ENCODE measurements around the gene DAZAP1. TPM values are rescaled to one million over a fixed set of nuclear protein-coding genes. Genes with fewer than 3 reads are reported as not detected.

The DAZAP1 gene
- total and polyA plus RNA-seq, 4 donors: 5.4 to 45.0 (median 29.7) TPM

DNA sequence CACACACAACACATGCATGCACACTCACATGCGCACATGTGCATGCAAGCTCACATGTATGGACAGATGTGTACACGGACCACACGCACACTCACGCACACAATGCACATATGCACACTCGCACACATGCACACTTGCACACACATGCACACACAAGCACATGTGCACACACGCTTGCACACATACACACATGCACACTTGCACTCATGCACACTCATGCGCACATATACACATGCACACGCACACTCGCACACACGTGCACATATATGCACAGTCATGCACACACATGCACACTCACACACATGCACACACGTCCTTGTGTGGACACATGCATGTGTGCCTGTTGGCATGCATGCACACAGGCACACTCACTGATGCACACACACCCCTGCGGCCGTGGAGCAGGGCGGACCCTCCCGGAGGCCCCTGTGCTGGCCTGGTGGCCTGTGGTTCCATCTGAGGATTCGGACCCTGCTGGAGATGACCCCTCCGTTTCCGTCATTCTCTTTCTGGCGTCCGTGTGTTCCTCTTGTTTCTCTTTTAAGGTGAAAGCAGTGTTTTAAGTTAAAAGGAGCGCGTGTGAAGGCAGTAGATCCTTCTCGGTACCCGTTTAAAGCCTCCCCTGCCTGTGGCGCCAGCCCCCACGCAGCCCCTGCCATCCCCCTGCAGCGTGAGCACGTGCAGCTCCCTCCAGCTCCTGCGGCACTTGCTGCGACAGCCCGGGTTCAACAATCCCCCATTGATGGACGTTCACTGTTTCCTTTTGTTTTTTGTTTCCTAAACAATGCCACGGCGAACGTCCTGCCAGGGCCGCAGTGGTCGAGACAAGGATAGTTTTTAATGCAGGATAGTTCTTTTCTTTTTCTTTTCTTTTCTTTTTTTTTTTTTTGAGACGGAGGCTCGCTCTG lies 18.1 kb upstream of the DAZAP1 start:
- peaks cover 3 to 18% (median 11%) of the 10 kb centered on the region in 4 donors for H3K4me1 ChIP-seq (ENCODE audit: control insufficient read depth in 4 of 4, insufficient read depth in 4 of 4, low read length in 3 of 4)
- no peaks in the 10 kb centered on the region for H3K9me3 ChIP-seq (ENCODE audit: control insufficient read depth in 4 of 4, low read length in 3 of 4)
- H3K27me3 ChIP-seq (ENCODE audit: control insufficient read depth in 4 of 4, insufficient read depth in 4 of 4, low read length in 3 of 4): no peaks in the 10 kb centered on the region
- 94% methylated on average over 39 of the region's 39 CpGs for WGBS
- H3K4me3 ChIP-seq (ENCODE audit: low read depth in 1 of 3, low read length in 3 of 3): no peak overlapping the region
- no peak overlapping the region for H3K9ac ChIP-seq (ENCODE audit: low read depth in 1 of 2, low read length in 2 of 2)
- no peak overlapping the region for H3K27ac ChIP-seq (ENCODE audit: low read depth in 1 of 2, low read length in 2 of 2)
- H3K36me3 ChIP-seq (ENCODE audit: control insufficient read depth in 4 of 4, insufficient read depth in 3 of 4, low read depth in 1 of 4, low read length in 3 of 4): peaks cover 7 to 37% (median 28%) of the 10 kb centered on the region in 4 donors
- TF ChIP-seq EGR1 (IDR thresholded peaks at IDR 0.05; ENCODE audit: low read depth in 2 of 2) (no peak), FOXA2 (IDR thresholded peaks at IDR 0.05) (no peak), GABPA (IDR thresholded peaks at IDR 0.05 in 1 of 2, conservative IDR thresholded peaks at IDR 0.05 in 1 of 2) (no peak), FOXA1 (IDR thresholded peaks at IDR 0.05) (no peak), HNF4A (conservative IDR thresholded peaks at IDR 0.05) (no peak), NR2F2 (IDR thresholded peaks at IDR 0.05) (no peak)
- TF ChIP-seq, protein P1, sequence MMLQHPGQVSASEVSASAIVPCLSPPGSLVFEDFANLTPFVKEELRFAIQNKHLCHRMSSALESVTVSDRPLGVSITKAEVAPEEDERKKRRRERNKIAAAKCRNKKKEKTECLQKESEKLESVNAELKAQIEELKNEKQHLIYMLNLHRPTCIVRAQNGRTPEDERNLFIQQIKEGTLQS (IDR thresholded peaks at IDR 0.05): no peak
- TF ChIP-seq, protein P2, sequence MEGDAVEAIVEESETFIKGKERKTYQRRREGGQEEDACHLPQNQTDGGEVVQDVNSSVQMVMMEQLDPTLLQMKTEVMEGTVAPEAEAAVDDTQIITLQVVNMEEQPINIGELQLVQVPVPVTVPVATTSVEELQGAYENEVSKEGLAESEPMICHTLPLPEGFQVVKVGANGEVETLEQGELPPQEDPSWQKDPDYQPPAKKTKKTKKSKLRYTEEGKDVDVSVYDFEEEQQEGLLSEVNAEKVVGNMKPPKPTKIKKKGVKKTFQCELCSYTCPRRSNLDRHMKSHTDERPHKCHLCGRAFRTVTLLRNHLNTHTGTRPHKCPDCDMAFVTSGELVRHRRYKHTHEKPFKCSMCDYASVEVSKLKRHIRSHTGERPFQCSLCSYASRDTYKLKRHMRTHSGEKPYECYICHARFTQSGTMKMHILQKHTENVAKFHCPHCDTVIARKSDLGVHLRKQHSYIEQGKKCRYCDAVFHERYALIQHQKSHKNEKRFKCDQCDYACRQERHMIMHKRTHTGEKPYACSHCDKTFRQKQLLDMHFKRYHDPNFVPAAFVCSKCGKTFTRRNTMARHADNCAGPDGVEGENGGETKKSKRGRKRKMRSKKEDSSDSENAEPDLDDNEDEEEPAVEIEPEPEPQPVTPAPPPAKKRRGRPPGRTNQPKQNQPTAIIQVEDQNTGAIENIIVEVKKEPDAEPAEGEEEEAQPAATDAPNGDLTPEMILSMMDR (IDR thresholded peaks at IDR 0.05; ENCODE audit: low read depth, low read length, missing input control): no peak
- DNase-seq (ENCODE audit: low spot score): no peak

DNA sequence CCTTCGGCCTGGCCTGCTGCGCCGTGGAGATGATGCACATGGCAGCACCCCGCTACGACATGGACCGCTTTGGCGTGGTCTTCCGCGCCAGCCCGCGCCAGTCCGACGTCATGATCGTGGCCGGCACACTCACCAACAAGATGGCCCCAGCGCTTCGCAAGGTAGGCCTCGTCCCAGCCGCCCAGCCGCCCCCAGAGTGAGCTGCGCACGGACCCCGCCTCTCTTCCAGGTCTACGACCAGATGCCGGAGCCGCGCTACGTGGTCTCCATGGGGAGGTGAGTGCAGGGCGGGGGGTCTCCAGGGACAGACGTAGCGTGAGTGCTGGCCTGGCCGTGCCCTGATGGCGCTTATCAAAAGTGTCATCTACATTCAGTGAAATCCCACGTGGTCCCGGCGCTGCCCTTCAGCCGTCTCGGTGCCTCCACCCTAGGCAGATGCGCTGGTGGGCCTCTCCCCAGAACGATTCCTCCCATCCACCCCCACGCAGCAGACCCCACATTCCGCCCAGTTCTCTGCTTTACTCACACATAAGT lies 16.4 kb upstream of the DAZAP1 start:
- H3K4me1 ChIP-seq (ENCODE audit: control insufficient read depth in 4 of 4, insufficient read depth in 4 of 4, low read length in 3 of 4): peaks cover 9 to 21% (median 16%) of the 10 kb centered on the region in 4 donors
- no peak for TF ChIP-seq NR2F2 (IDR thresholded peaks at IDR 0.05)
- no peak for TF ChIP-seq RAD21 (IDR thresholded peaks at IDR 0.05)
- TF ChIP-seq, protein P3, sequence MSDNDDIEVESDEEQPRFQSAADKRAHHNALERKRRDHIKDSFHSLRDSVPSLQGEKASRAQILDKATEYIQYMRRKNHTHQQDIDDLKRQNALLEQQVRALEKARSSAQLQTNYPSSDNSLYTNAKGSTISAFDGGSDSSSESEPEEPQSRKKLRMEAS (IDR thresholded peaks at IDR 0.05): no peak
- TF ChIP-seq, protein P4, sequence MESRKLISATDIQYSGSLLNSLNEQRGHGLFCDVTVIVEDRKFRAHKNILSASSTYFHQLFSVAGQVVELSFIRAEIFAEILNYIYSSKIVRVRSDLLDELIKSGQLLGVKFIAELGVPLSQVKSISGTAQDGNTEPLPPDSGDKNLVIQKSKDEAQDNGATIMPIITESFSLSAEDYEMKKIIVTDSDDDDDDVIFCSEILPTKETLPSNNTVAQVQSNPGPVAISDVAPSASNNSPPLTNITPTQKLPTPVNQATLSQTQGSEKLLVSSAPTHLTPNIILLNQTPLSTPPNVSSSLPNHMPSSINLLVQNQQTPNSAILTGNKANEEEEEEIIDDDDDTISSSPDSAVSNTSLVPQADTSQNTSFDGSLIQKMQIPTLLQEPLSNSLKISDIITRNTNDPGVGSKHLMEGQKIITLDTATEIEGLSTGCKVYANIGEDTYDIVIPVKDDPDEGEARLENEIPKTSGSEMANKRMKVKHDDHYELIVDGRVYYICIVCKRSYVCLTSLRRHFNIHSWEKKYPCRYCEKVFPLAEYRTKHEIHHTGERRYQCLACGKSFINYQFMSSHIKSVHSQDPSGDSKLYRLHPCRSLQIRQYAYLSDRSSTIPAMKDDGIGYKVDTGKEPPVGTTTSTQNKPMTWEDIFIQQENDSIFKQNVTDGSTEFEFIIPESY (IDR thresholded peaks at IDR 0.05): no peak
- no peak for TF ChIP-seq GABPA (IDR thresholded peaks at IDR 0.05 in 1 of 2, conservative IDR thresholded peaks at IDR 0.05 in 1 of 2)
- no peak for TF ChIP-seq YY1 (IDR thresholded peaks at IDR 0.05)
- TF ChIP-seq SP1 (IDR thresholded peaks at IDR 0.05): no peak
- peaks cover 7 to 37% (median 28%) of the 10 kb centered on the region in 4 donors for H3K36me3 ChIP-seq (ENCODE audit: control insufficient read depth in 4 of 4, insufficient read depth in 3 of 4, low read depth in 1 of 4, low read length in 3 of 4)
- no peaks in the 10 kb centered on the region for H3K9me3 ChIP-seq (ENCODE audit: control insufficient read depth in 4 of 4, low read length in 3 of 4)
- no peak overlapping the region for H3K9ac ChIP-seq (ENCODE audit: low read depth in 1 of 2, low read length in 2 of 2)
- DNase-seq (ENCODE audit: low spot score): no peak
- H3K4me3 ChIP-seq (ENCODE audit: low read depth in 1 of 3, low read length in 3 of 3): no peak overlapping the region
- no peak overlapping the region for H3K27ac ChIP-seq (ENCODE audit: low read depth in 1 of 2, low read length in 2 of 2)
- WGBS: 96% methylated on average over 42 of the region's 42 CpGs
- H3K27me3 ChIP-seq (ENCODE audit: control insufficient read depth in 4 of 4, insufficient read depth in 4 of 4, low read length in 3 of 4): no peaks in the 10 kb centered on the region
